ENCODE results near the gene SLCO4A1.

Gene SLCO4A1

GRCh38 chr20:62642051-62642665 lies at the start of gene SLCO4A1:
SLCO4A1 (plus strand) TSS chr20:62642503; CDS start chr20:62656455, 13,952 bp downstream.
- peak; percentile 57 for DNase-seq (ENCODE audit: low read depth)

GRCh38 chr20:62592506-62593177 lies 49.7 kb upstream of the SLCO4A1 start:
- no peak for DNase-seq (ENCODE audit: low read depth)

- DNase-seq (ENCODE audit: low read depth) = no peak
These were observed 48.7 kb upstream of the SLCO4A1 start for GRCh38 chr20:62593616-62594015.

- no peak for DNase-seq (ENCODE audit: low read depth)
These were observed 47.2 kb upstream of the SLCO4A1 start for GRCh38 chr20:62595069-62595468.

GRCh38 chr20:62595491-62595890 lies 46.8 kb upstream of the SLCO4A1 start:
- no peak for DNase-seq (ENCODE audit: low read depth)

- DNase-seq (ENCODE audit: low read depth) = no peak
These were observed 45.8 kb upstream of the SLCO4A1 start for GRCh38 chr20:62596486-62596885.

- DNase-seq (ENCODE audit: low read depth) = no peak
These were observed 45.4 kb upstream of the SLCO4A1 start for GRCh38 chr20:62596921-62597320.

GRCh38 chr20:62597416-62598115 lies 44.7 kb upstream of the SLCO4A1 start:
- DNase-seq (ENCODE audit: low read depth) = no peak

- no peak for DNase-seq (ENCODE audit: low read depth)
These were observed 43.5 kb upstream of the SLCO4A1 start for GRCh38 chr20:62598761-62599194.

GRCh38 chr20:62599216-62600110 lies 42.8 kb upstream of the SLCO4A1 start:
- no peak for DNase-seq (ENCODE audit: low read depth)

- no peak for DNase-seq (ENCODE audit: low read depth)
These were observed 41.1 kb upstream of the SLCO4A1 start for GRCh38 chr20:62601172-62601571.

- no peak for DNase-seq (ENCODE audit: low read depth)
These were observed 40.6 kb upstream of the SLCO4A1 start for GRCh38 chr20:62601714-62602113.

- DNase-seq (ENCODE audit: low read depth) = no peak
These were observed 39.8 kb upstream of the SLCO4A1 start for GRCh38 chr20:62602550-62602949.

GRCh38 chr20:62603021-62603906 lies 39.0 kb upstream of the SLCO4A1 start:
- no peak for DNase-seq (ENCODE audit: low read depth)

- DNase-seq (ENCODE audit: low read depth) = no peak
These were observed 38.2 kb upstream of the SLCO4A1 start for GRCh38 chr20:62603907-62604785.

GRCh38 chr20:62604796-62605195 lies 37.5 kb upstream of the SLCO4A1 start:
- DNase-seq (ENCODE audit: low read depth) = no peak

GRCh38 chr20:62605236-62605943 lies 36.9 kb upstream of the SLCO4A1 start:
- no peak for DNase-seq (ENCODE audit: low read depth)

GRCh38 chr20:62606016-62606415 lies 36.3 kb upstream of the SLCO4A1 start:
- DNase-seq (ENCODE audit: low read depth) = no peak

GRCh38 chr20:62606551-62607201 lies 35.6 kb upstream of the SLCO4A1 start:
- DNase-seq (ENCODE audit: low read depth) = peak; percentile 46
